Vagina (tissue), 2 donors: ENCODE measurements around the gene DNAH7.

ENCODE experiments used
- CTCF ChIP-seq, 3 experiments: fragments of 450-650 bp in 2 of 3; fragments of 200-600 bp in 1 of 3; sonication (generic) in 1 of 3; IDR thresholded peaks; one replicate each; pipeline ENCODE4 v1.5.1; 2017 to 2019; ENCODE audit warnings: antibody characterized with exemption in 3 of 3, mild to moderate bottlenecking in 2 of 3, moderate library complexity in 2 of 3
- POLR2A ChIP-seq, 2 donors: fragments of 450-650 bp; IDR thresholded peaks; one replicate each; pipeline ENCODE4 v1.6.1; 2017; ENCODE audit warnings: antibody characterized with exemption in 2 of 2, mild to moderate bottlenecking in 2 of 2, moderate library complexity in 2 of 2

DNA sequence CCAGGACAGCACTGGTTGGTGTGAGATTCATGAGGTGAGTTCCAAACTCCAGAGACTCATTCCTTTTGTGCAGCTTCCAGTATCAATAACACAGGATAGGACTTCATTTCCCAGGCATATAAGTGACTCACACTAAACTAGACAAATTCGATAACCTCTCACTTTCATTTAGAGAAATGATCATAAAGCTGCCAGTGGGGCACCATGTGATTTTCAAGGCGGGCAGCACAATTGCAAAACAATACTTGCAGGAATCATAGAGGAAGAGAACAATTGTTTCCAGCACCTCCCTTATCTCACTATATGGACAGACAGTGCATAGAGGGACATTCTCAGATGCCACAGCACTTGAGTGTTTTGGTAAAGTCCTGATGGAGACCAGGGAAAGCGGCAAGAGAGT lies 31.3 kb upstream of the DNAH7 start:
- no peak for TF ChIP-seq POLR2A (IDR thresholded peaks at IDR 0.05)
- no peak for TF ChIP-seq CTCF (IDR thresholded peaks at IDR 0.05)
